Measurements from ENCODE around the gene MRM2. TPM values are rescaled to one million over a fixed set of nuclear protein-coding genes. Genes with fewer than 3 reads are reported as not detected.

MRM2 gene
- total and polyA plus RNA-seq, 2 donors (not counting 1 experiment from before 2014, with no cell fraction given) = 14.9 to 19.3 TPM

GRCh38 chr7:2193575-2194305, 48.3 kb downstream of the MRM2 start:
- no peak overlapping the region for H3K27ac ChIP-seq (ENCODE audit: insufficient read depth, low read length)
- no peaks in the 10 kb centered on the region for H3K36me3 ChIP-seq (ENCODE audit: control insufficient read depth, insufficient read depth, low read length)
- H3K9me3 ChIP-seq (ENCODE audit: control insufficient read depth, insufficient read depth, low read depth, low read length) = no peaks in the 10 kb centered on the region
- no peak for TF ChIP-seq EZH2 (IDR thresholded peaks at IDR 0.05; ENCODE audit: low read length, missing control alignments)
- TF ChIP-seq, protein P1, sequence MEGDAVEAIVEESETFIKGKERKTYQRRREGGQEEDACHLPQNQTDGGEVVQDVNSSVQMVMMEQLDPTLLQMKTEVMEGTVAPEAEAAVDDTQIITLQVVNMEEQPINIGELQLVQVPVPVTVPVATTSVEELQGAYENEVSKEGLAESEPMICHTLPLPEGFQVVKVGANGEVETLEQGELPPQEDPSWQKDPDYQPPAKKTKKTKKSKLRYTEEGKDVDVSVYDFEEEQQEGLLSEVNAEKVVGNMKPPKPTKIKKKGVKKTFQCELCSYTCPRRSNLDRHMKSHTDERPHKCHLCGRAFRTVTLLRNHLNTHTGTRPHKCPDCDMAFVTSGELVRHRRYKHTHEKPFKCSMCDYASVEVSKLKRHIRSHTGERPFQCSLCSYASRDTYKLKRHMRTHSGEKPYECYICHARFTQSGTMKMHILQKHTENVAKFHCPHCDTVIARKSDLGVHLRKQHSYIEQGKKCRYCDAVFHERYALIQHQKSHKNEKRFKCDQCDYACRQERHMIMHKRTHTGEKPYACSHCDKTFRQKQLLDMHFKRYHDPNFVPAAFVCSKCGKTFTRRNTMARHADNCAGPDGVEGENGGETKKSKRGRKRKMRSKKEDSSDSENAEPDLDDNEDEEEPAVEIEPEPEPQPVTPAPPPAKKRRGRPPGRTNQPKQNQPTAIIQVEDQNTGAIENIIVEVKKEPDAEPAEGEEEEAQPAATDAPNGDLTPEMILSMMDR (conservative IDR thresholded peaks at IDR 0.05 in 1 of 2, IDR thresholded peaks at IDR 0.05 in 1 of 2; ENCODE audit: low read depth in 1 of 2, low read length in 2 of 2) = no peak
- no peaks in the 10 kb centered on the region for H3K27me3 ChIP-seq (ENCODE audit: control insufficient read depth, insufficient read depth, low read length)
- no peaks in the 10 kb centered on the region for H4K20me1 ChIP-seq (ENCODE audit: control insufficient read depth, extremely low read depth, insufficient read depth, low read length)
- no peak overlapping the region for H3K9ac ChIP-seq (ENCODE audit: insufficient read depth, low read length)
- no peaks in the 10 kb centered on the region for H3K4me1 ChIP-seq (ENCODE audit: control insufficient read depth, extremely low read depth, insufficient read depth, low read length)
- H3K4me3 ChIP-seq (replicated peaks in 1 of 4; ENCODE audit: control extremely low read depth in 1 of 4, insufficient read depth in 1 of 4, low read depth in 3 of 4, low read length in 4 of 4) = no peak overlapping the region
- no peak for DNase-seq (ENCODE audit: low read depth in 2 of 2)
- no peak overlapping the region for H3K4me2 ChIP-seq (ENCODE audit: extremely low read depth, insufficient read depth, low read length)
- no peak overlapping the region for H2AFZ ChIP-seq (ENCODE audit: low read length)
- no peaks in the 10 kb centered on the region for H3K79me2 ChIP-seq (ENCODE audit: control insufficient read depth, insufficient read depth, low read length)

DNA sequence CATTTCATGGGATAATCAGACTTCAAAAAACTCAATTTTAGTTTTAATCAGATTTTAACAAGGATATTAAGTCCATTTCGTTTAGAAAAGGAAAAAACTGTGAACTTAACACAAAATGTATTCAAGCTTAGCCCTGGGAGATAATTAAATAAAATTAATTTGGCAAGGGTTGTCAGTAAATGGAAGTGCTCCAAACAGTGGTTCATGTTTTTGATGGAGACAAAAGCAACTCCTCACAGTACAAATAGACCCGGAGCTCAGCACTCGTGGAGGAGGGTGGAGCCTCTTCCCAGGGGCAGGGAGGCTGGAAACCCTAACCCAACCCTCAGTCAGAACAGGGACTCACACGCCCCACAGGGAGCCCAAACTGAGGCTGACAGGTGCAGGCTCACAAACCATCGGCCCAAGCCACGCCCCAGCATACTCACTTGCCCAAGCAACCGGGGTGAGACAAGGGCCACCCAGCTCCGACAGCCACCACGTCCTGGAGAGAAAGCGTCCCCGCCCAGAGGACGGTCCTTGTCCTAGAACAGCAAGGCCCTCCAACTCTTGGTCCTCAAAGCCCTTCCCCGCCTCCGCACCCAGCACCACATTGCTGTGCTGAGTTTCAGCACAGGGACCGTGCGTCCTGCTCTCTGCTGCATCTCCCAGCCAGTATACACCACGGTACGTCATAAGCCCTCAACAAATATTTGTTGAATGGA, 49.0 kb downstream of the MRM2 start:
- Histone ChIP-seq H3K79me2 (ENCODE audit: control insufficient read depth, insufficient read depth, low read length) (no peaks in the 10 kb centered on the region), H3K9me3 (ENCODE audit: control insufficient read depth, insufficient read depth, low read depth, low read length) (no peaks in the 10 kb centered on the region), H3K4me2 (ENCODE audit: extremely low read depth, insufficient read depth, low read length) (no peak overlapping the region), H2AFZ (ENCODE audit: low read length) (no peak overlapping the region), H3K9ac (ENCODE audit: insufficient read depth, low read length) (no peak overlapping the region), H3K27me3 (ENCODE audit: control insufficient read depth, insufficient read depth, low read length) (no peaks in the 10 kb centered on the region), H3K27ac (ENCODE audit: insufficient read depth, low read length) (no peak overlapping the region), H3K4me1 (ENCODE audit: control insufficient read depth, extremely low read depth, insufficient read depth, low read length) (no peaks in the 10 kb centered on the region), H3K36me3 (ENCODE audit: control insufficient read depth, insufficient read depth, low read length) (no peaks in the 10 kb centered on the region), H4K20me1 (ENCODE audit: control insufficient read depth, extremely low read depth, insufficient read depth, low read length) (no peaks in the 10 kb centered on the region), H3K4me3 (replicated peaks in 1 of 4; ENCODE audit: control extremely low read depth in 1 of 4, insufficient read depth in 1 of 4, low read depth in 3 of 4, low read length in 4 of 4) (no peak overlapping the region)
- DNase-seq (ENCODE audit: low read depth in 2 of 2) = no peak
- TF ChIP-seq EZH2 (IDR thresholded peaks at IDR 0.05; ENCODE audit: low read length, missing control alignments) = no peak
- TF ChIP-seq, protein P1 (conservative IDR thresholded peaks at IDR 0.05 in 1 of 2, IDR thresholded peaks at IDR 0.05 in 1 of 2; ENCODE audit: low read depth in 1 of 2, low read length in 2 of 2) = no peak

GRCh38 chr7:2191016-2191415, 51.0 kb downstream of the MRM2 start:
- Histone ChIP-seq H3K4me2 (ENCODE audit: extremely low read depth, insufficient read depth, low read length) (no peak overlapping the region), H3K27ac (ENCODE audit: insufficient read depth, low read length) (no peak overlapping the region), H3K4me3 (replicated peaks in 1 of 4; ENCODE audit: control extremely low read depth in 1 of 4, insufficient read depth in 1 of 4, low read depth in 3 of 4, low read length in 4 of 4) (no peak overlapping the region), H3K27me3 (ENCODE audit: control insufficient read depth, insufficient read depth, low read length) (no peaks in the 10 kb centered on the region), H3K9ac (ENCODE audit: insufficient read depth, low read length) (no peak overlapping the region), H2AFZ (ENCODE audit: low read length) (no peak overlapping the region), H3K4me1 (ENCODE audit: control insufficient read depth, extremely low read depth, insufficient read depth, low read length) (no peaks in the 10 kb centered on the region), H3K79me2 (ENCODE audit: control insufficient read depth, insufficient read depth, low read length) (no peaks in the 10 kb centered on the region), H3K36me3 (ENCODE audit: control insufficient read depth, insufficient read depth, low read length) (no peaks in the 10 kb centered on the region), H4K20me1 (ENCODE audit: control insufficient read depth, extremely low read depth, insufficient read depth, low read length) (no peaks in the 10 kb centered on the region), H3K9me3 (ENCODE audit: control insufficient read depth, insufficient read depth, low read depth, low read length) (no peaks in the 10 kb centered on the region)
- DNase-seq (ENCODE audit: low read depth in 2 of 2) = peak in 1 of 2 donors; percentile 66
- no peak for TF ChIP-seq EZH2 (IDR thresholded peaks at IDR 0.05; ENCODE audit: low read length, missing control alignments)
- TF ChIP-seq, protein P1 (conservative IDR thresholded peaks at IDR 0.05 in 1 of 2, IDR thresholded peaks at IDR 0.05 in 1 of 2; ENCODE audit: low read depth in 1 of 2, low read length in 2 of 2) = no peak
